ENCODE results near the gene ZGRF1.
"Not testable (repeated sequence)": the region's sequence is repeated elsewhere in the genome, so short reads cannot be mapped to it uniquely, and the experiment has no call there.

Gene ZGRF1

DNA sequence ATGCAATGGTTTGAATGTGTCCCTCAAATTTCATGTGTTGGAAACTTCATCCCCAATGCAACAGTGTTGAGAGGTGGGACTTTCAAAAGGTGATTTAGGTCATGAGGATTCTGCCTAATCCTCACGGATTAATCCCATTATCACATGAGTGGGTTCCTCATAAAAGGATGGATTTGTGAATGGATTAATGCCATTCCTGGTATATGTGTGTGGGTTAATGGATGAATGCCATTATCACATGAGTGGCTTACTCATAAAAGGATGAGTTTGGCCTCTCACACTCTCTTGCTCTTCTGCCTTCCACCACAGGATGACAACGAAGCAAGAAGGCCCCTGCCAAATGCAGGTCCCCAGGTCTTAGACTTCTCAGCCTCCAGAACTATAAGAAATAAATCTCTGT lies 90.2 kb downstream of the ZGRF1 start:
- no peak for DNase-seq

GRCh38 chr4:112545346-112545745 lies 91.4 kb downstream of the ZGRF1 start:
- DNase-seq: no peak

- DNase-seq: no peak
These were observed 96.0 kb downstream of the ZGRF1 start for GRCh38 chr4:112540695-112541094.

DNA sequence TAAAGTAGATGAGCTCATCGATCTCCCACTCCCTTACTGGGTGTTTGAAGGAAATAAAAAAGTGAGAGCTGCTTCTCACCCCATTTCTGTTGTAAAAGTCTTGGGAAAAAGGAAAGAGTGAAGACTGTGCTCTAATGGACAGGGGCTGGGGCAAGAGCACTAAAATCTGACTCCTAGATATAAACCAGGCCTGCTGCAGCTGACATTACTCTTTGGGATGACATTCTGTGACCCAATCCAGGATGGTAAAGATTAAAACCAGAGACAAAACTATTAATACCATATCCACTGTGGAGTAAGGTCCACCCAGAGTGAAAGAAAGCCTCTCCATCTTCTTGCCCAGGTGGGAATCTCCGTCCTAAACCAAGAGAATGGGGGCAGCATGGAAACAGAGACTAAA lies 100.6 kb downstream of the ZGRF1 start:
- DNase-seq: no peak

DNA sequence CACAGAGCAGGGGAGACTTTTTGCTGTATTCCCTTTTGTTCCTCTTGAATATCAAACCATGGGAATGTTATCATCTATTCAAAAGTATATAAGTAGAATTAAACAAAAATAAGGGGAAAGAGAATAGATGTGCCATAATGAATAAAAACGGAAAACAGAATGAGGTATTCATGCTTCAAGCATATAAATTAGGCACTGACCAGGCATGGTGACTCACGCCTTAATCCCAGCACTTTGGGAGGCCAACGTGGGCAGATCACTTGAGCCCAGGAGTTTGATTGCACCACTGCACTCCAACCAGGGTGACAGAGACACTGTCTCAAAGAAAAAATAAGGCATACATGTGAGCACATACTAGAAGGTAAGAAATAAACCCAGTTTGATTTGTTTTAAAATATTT lies 104.4 kb downstream of the ZGRF1 start:
- DNase-seq: no peak

DNA sequence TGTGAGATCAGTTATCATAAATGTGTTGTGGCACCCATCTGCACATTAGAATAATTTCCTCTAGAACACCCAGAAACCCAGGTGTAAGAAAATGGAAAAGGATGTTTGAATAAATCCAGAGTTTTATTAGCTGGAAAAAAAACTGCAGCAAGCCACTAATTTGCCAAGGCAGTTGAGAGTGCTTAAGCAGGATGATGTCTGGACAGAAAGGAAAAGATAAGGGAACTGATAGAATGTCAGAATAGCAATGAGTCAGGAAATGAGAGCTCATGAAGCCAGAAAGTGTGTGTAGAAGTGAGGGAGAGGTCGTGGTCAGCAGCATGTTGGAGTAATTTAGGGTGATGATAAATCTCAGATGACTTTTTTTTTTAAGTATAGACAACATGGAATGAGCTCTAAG lies 105.6 kb downstream of the ZGRF1 start:
- DNase-seq: no peak

- no peak for DNase-seq
These were observed 110.6 kb downstream of the ZGRF1 start for GRCh38 chr4:112526061-112526460.

DNA sequence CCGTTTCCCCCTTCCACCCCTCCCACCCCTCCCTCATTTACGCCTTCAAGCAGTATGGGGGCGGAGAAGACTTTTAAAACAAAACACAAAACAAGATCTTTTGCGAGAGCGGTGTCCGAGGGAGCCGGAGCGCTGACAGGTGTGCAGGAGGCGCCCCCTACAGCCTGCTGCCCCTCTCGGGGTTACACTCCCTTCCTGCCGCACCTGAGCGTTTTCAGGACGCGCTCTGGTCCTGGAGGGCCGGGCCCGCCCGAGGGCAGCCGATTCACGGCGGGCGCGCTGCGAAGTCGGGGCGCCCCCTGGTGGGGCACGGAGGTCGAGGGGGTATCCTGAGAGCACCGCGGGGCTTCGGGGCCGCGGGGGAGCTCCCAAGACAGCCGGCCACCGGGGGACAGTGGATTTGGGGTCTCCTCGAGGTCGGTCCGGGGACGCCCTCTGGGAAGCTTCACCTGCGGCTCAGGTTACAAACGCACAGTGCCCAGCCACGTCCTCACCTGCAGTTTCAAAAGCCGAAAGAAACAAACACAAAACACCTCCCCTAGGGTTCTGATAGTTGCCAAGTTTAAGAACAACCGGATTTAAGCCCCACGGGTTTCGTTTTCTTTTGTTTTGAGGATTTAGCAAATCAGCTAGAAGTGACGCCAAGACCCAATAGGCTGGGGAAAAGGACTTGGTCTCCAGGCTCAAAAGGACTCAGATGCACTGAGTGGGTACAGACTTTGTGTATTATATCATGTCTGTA lies 112.8 kb downstream of the ZGRF1 start:
- DNase-seq: no peak

GRCh38 chr4:112523008-112523721 lies 113.5 kb downstream of the ZGRF1 start:
- no peak for DNase-seq

DNA sequence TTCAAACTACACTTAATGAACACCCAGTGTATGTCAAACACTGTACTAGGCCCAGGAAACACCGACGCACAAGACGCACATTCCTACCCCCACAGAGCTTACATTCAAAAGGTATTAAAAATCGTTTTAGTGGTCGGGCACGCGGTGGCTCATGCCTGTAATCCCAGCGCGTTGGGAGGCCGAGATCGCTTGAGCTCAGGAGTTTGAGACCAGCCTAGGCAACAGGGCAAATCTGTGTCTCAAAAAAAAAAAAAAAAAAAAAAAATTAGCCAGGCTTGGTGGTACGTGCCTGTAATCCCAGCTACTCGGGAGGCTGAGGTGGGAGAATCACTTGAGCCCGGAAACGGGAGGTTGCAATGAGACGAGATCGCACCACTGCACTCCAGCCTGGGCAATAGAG lies 114.3 kb downstream of the ZGRF1 start:
- DNase-seq: not testable (repeated sequence)

DNA sequence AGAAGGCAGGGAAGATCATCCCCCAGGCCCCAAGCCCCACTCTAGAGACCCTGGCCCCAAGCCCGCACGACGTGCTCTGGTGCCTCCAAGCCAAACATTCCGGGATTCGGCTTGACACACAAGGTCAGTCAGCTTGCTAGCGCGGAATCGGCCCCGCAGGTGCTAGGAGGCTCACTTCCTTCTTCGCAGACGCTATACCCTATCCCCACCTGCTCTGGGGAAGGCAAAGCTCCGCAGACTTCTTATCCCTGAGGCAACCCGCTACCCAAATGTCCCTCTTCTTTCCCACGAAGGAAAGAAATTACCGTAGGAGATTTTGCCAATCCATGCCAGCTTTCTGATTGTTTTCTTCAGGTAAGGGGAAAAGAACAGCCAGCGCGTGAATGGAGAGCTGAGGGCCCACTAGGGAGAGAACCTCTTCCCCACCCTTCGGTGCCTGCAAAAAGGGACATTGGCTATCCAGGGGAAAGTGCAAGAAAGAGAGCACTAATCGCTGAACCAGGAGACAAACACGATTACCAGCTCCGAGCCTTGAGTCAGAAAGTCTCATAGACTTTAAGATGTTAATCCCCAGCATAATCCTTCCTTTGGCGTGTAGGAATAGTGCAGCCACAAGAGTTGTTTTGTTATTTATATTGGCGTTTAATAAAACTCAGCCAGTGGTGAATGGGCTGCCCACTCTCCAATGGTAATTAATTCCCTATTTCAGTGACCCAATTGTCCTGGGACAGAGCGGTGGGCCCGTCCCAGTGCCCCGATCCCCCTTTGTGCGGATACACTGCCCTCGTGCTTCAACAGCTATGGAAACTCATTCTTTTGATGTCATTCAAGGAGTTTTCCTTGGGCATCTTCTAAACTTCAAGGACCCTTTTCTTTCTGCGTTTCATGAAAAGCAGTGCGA lies 115.3 kb downstream of the ZGRF1 start:
- no peak for DNase-seq

DNA sequence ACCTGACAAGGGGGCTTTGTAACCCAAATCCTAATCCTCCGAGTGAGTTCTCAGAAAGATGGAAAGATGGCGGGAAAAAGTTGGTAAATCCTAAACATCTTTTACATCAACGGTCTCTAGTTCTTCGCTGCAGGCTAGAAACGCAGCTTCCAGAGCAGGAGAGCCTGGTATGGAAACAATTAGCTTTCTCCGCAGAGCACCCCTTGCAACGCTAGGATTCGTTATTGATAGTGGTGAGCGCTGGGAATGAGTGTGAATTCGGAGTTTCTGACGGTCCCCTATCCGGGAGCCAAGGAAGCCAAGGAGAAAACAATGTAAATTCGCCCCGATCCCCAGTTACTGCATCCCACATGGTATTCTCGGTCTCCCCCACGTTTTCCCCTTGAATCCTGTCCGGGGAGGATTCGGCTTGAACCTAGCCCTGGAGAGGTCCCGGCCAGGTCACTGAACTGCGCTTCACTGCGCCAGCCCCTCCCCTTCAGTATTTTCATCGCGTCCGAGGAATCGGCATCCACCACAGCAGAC lies 116.0 kb downstream of the ZGRF1 start:
- no peak for DNase-seq

GRCh38 chr4:112519689-112520597 lies 116.8 kb downstream of the ZGRF1 start:
- no peak for DNase-seq

DNA sequence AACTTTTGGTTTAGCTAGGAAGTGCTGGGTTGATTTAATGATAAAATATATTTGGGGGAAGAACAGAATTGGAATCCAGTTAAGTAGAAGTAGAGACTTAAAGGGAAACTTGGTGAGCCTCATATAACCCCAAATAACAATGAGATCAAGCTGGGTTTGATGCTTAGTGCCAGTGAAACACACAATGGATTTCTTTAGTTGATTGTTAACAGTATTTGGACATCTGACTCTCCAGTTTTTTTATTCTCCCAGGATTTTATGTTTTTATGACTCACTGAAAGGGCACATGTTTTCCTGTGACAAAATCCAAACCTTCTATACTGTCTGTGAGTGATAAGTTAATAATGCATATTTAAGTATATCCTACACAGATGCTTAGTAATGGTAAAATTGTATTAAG lies 118.0 kb downstream of the ZGRF1 start:
- no peak for DNase-seq

DNA sequence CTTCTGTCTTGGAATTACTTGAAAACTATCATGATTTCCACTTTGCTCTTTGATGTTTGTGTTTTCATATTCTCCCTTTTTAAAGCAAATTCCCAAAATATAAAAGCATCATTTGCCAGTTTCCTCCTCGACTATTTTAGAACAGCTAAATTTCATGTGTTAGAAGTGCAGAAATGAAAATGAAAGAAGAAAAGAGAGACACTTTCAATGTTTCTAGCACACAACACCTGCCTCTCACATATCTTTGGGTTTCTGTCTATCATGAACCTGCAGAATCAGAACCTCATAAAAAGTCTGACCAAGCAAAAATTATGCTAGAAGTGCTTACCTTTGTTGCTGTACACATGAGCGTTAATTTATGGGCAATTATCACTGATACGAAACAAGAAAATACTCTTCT lies 118.8 kb downstream of the ZGRF1 start:
- DNase-seq: no peak

DNA sequence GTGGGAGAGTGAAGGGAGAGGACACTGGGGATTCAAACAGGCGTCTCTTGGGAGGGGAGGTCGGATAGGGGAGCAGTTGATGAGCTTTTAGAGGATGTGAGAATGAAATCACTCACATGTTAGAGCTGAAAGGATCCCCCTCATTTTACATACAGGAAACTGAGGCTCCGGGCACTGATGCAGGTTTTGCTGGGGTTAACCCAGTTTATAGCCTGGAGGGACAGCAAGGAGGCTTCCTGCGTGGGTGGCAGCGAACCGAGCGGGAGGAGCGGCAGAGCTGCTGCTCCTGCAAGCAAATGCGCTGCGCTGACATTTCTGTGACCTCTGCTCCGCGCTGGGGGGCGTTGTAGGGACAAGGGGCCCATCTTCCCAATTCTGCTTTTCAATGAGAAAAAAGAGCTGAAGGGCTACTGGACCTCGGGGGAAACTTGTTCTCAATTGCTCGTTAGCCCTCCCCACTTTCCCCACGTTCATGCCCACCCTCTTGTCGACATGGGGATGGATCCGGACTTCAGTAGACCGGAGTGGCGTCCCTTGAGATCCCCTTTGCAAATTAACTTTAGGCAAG lies 119.6 kb downstream of the ZGRF1 start:
- no peak for DNase-seq

- DNase-seq: no peak
These were observed 120.1 kb downstream of the ZGRF1 start for GRCh38 chr4:112516471-112517066.

DNA sequence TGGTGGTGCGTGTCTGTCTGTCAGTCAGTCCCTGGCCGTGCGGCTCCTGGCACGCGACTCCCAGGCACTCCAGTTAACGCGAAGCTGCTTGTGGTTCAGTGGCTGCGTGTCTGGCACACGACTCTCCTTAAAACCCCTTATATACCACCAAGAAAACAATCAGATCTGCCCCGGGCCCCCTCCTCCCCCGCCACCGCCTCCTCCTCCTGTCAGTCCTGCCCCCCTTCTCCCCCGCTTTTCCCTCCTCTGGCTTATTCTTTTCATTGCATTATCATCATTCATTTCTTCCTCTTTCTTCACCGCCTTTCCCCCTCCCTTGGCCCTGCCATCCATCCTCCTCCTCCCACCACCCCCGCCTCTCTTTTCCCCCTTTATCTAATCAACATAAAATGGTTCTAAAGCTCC lies 120.6 kb downstream of the ZGRF1 start, which contains the start of gene NEUROG2:
Gene NEUROG2 (minus strand): TSS at position 115 of the 405 bp plus-strand sequence. CDS start 705 bp downstream, outside the sequence.
- DNase-seq: no peak

GRCh38 chr4:112515198-112516065 lies 121.3 kb downstream of the ZGRF1 start:
- DNase-seq: no peak

DNA sequence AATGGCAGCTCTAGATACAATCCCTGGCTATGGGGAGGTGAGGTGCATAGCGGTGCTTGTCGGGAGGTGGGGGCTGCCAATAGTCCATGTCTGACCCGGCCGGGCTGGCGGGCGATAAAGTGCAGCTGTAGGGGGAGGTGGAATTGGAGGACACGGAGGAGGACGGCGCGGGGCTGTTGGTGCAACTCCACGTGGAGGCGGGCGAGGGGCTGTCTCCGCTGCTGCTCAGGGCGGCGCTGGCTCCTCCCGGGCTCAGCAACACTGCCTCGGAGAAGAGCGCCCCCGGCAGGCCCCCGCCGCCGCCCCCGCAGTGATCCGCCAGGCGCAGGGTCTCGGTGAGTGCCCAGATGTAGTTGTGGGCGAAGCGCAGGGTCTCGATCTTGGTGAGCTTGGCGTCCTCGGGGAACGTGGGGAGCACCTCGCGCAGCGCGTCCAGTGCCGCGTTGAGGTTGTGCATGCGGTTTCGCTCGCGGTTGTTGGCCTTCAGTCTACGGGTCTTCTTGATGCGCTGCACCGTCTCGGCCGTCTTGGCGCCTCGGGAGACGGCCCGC lies 122.0 kb downstream of the ZGRF1 start:
- DNase-seq: no peak
